Measurements from ENCODE around the gene NAALADL2.
"Not testable (repeated sequence)": the region's sequence is repeated elsewhere in the genome, so short reads cannot be mapped to it uniquely, and the experiment has no call there.

NAALADL2 gene

GRCh38 chr3:175526609-175527280, 667.6 kb downstream of the NAALADL2 start:
- Histone ChIP-seq H3K9ac (ENCODE audit: low read length) (peak overlapping the region; percentile 54), H3K36me3 (replicated peaks; ENCODE audit: low read depth, low read length) (no peaks in the 10 kb centered on the region), H4K20me1 (ENCODE audit: insufficient read depth, low read length) (no peaks in the 10 kb centered on the region), H3K4me3 (ENCODE audit: low read length) (peak overlapping the region; percentile 67), H3K27ac (ENCODE audit: low read length) (peak overlapping the region; percentile 48), H3K27me3 (ENCODE audit: low read depth, low read length) (no peaks in the 10 kb centered on the region), H3K79me2 (ENCODE audit: low read length) (no peaks in the 10 kb centered on the region), H3K4me1 (ENCODE audit: low read length) (peaks cover 12% of the 10 kb centered on the region), H3K9me3 (ENCODE audit: insufficient read depth, low read length) (no peaks in the 10 kb centered on the region), H2AFZ (ENCODE audit: low read depth, low read length) (peak overlapping the region; percentile 80), H3K4me2 (ENCODE audit: low read length) (peak overlapping the region; percentile 63)
- no peak for TF ChIP-seq EZH2phosphoT487 (IDR thresholded peaks at IDR 0.05; ENCODE audit: low read depth)
- no peak for TF ChIP-seq CTCF (IDR thresholded peaks at IDR 0.05; ENCODE audit: low read depth, low read length)

- peaks cover 12% of the 10 kb centered on the region for H3K4me1 ChIP-seq (ENCODE audit: low read length)
- H2AFZ ChIP-seq (ENCODE audit: low read depth, low read length); H3K9me3 ChIP-seq (ENCODE audit: insufficient read depth, low read length); H3K36me3 ChIP-seq (replicated peaks; ENCODE audit: low read depth, low read length); H3K4me2 ChIP-seq (ENCODE audit: low read length); H3K27ac ChIP-seq (ENCODE audit: low read length); H3K9ac ChIP-seq (ENCODE audit: low read length); H3K27me3 ChIP-seq (ENCODE audit: low read depth, low read length); H4K20me1 ChIP-seq (ENCODE audit: insufficient read depth, low read length); H3K79me2 ChIP-seq (ENCODE audit: low read length); H3K4me3 ChIP-seq (ENCODE audit: low read length): not testable (repeated sequence)
Measured at GRCh38 chr3:175528693-175529092, 669.6 kb downstream of the NAALADL2 start.

DNA sequence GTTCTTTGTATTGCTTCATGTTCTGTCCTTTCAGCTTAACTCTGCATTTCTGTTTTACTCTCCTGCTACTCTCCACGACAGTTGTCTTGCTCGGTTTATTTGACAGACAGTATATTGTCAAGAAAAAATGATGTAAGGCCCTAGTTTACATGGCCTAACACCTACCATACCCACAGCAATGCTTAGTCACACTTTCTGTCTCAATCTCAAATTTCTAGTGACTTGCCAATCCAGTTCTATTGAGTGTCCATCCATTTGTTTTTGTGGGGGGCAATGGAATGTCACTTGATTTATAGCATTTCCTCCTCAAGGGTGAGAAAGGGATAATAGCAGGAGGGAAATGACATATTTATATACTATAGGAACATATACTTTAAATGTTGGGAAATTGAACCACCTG, 676.2 kb downstream of the NAALADL2 start:
- Histone ChIP-seq H3K27ac (ENCODE audit: low read length) (no peak overlapping the region), H3K4me2 (ENCODE audit: low read length) (no peak overlapping the region), H3K79me2 (ENCODE audit: low read length) (no peaks in the 10 kb centered on the region), H4K20me1 (ENCODE audit: insufficient read depth, low read length) (no peaks in the 10 kb centered on the region), H3K9me3 (ENCODE audit: insufficient read depth, low read length) (0 out of 2 replicates have a peak, but pooled peaks cover 2% of the 10 kb centered on the region), H3K9ac (ENCODE audit: low read length) (no peak overlapping the region), H2AFZ (ENCODE audit: low read depth, low read length) (no peak overlapping the region), H3K36me3 (replicated peaks; ENCODE audit: low read depth, low read length) (no peaks in the 10 kb centered on the region), H3K27me3 (ENCODE audit: low read depth, low read length) (no peaks in the 10 kb centered on the region), H3K4me1 (ENCODE audit: low read length) (no peaks in the 10 kb centered on the region), H3K4me3 (ENCODE audit: low read length) (no peak overlapping the region)
- no peak for TF ChIP-seq CTCF (IDR thresholded peaks at IDR 0.05; ENCODE audit: low read depth, low read length)
- no peak for TF ChIP-seq EZH2phosphoT487 (IDR thresholded peaks at IDR 0.05; ENCODE audit: low read depth)

DNA sequence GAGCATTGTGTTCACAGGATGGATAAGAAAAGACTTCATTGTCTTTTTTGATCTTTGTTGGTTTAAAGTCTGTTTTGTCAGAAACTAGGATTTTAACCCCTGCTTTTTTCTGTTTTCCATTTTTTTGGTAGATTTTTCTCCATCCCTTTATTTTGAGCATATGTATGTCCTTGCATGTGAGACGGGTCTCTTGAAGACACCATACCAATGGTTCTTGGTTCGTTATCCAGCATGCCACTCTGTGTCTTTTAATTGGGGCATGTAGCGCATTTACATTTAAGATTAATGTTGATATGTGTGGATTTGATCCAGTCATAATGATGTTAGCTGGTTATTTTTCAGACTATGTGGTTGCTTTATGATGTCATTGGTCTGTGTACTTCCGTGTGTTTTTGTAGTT, 687.0 kb downstream of the NAALADL2 start:
- H3K9me3 ChIP-seq (ENCODE audit: insufficient read depth, low read length) = no peaks in the 10 kb centered on the region; the same call in 1 of the 2 replicates
- H3K79me2 ChIP-seq (ENCODE audit: low read length) = no peaks in the 10 kb centered on the region
- no peak overlapping the region for H2AFZ ChIP-seq (ENCODE audit: low read depth, low read length)
- no peak overlapping the region for H3K9ac ChIP-seq (ENCODE audit: low read length)
- H4K20me1 ChIP-seq (ENCODE audit: insufficient read depth, low read length) = no peaks in the 10 kb centered on the region
- TF ChIP-seq EZH2phosphoT487 (IDR thresholded peaks at IDR 0.05; ENCODE audit: low read depth) = no peak
- no peak for TF ChIP-seq CTCF (IDR thresholded peaks at IDR 0.05; ENCODE audit: low read depth, low read length)
- H3K4me2 ChIP-seq (ENCODE audit: low read length) = no peak overlapping the region
- no peak overlapping the region for H3K27ac ChIP-seq (ENCODE audit: low read length)
- H3K27me3 ChIP-seq (ENCODE audit: low read depth, low read length) = no peaks in the 10 kb centered on the region
- no peaks in the 10 kb centered on the region for H3K36me3 ChIP-seq (replicated peaks; ENCODE audit: low read depth, low read length)
- H3K4me3 ChIP-seq (ENCODE audit: low read length) = no peak overlapping the region
- no peaks in the 10 kb centered on the region for H3K4me1 ChIP-seq (ENCODE audit: low read length)

All from OCI-LY3 (cell line).